ENCODE data around the gene HOXC12. TPM values are rescaled to one million over a fixed set of nuclear protein-coding genes. Genes with fewer than 3 reads are reported as not detected.

HOXC12 gene
- total and polyA plus RNA-seq, 2 of the 8 experiments (the other 6 are each of a cell fraction or from before 2014, with no cell fraction given), result not detected

- no peak overlapping the region for H4K91ac ChIP-seq (replicated peaks; ENCODE audit: insufficient read length, low read length)
- peaks cover 22 to 23% of the 10 kb centered on the region in 2 experiments for H4K20me1 ChIP-seq (replicated peaks in 1 of 2; ENCODE audit: control insufficient read depth in 1 of 2, insufficient read depth in 2 of 2, low read length in 2 of 2)
- TF ChIP-seq CBX8 (IDR thresholded peaks at IDR 0.05; ENCODE audit: borderline replicate concordance, low read depth, low read length) (peak; percentile 76; the same call in 1 of the 2 replicates), RNF2 (IDR thresholded peaks at IDR 0.05; ENCODE audit: borderline replicate concordance, low read depth, low read length, missing control alignments, poor library complexity, severe bottlenecking) (peak; percentile 74), SUZ12 (IDR thresholded peaks at IDR 0.05; ENCODE audit: low read length) (no peak), CTBP2 (IDR thresholded peaks at IDR 0.05; ENCODE audit: borderline replicate concordance, insufficient read depth, insufficient read length, low read length) (no peak), SIRT6 (IDR thresholded peaks at IDR 0.05; ENCODE audit: low read length) (no peak), GTF2F1 (IDR thresholded peaks at IDR 0.05; ENCODE audit: borderline replicate concordance, low read depth, low read length) (no peak), KDM1A (IDR thresholded peaks at IDR 0.05; ENCODE audit: borderline replicate concordance, low read length) (no peak), RXRA (IDR thresholded peaks at IDR 0.05; ENCODE audit: insufficient read depth, low read depth, low read length) (no peak)
- no peak overlapping the region for H3K18ac ChIP-seq (ENCODE audit: extremely low read depth, low read length)
- H2BK5ac ChIP-seq (ENCODE audit: low read depth, low read length), result no peak overlapping the region
- H2AFZ ChIP-seq (ENCODE audit: low read length), result no peak overlapping the region
- H3K9me3 ChIP-seq (ENCODE audit: insufficient read depth in 2 of 2, low read depth in 1 of 2, low read length in 1 of 2), result peaks cover 0 to 4% of the 10 kb centered on the region in 2 experiments; a peak in 1 of 4 replicates
- no peak overlapping the region for H3K14ac ChIP-seq (ENCODE audit: insufficient read length)
- no peaks in the 10 kb centered on the region for H3K79me2 ChIP-seq (ENCODE audit: control insufficient read depth in 1 of 2, insufficient read depth in 2 of 2, low read length in 2 of 2)
- POLR2A ChIA-PET (ENCODE audit: partially characterized antibody), result interaction anchor here (1.2 kb wide), 1 partner anchor 10 kb away, joined by 3 read pairs; no protein-coding TSS in a partner anchor
- H3K23me2 ChIP-seq (ENCODE audit: low read depth, low read length), result peaks cover 4% of the 10 kb centered on the region; the same call in 1 of the 2 replicates
- no peak overlapping the region for H3K4ac ChIP-seq (replicated peaks; ENCODE audit: insufficient read length, low read depth, low read length)
- DNase-seq (ENCODE audit: low read depth in 1 of 2, low spot score in 2 of 2) (no peak), FAIRE-seq (no peak)
- H3K27ac ChIP-seq (ENCODE audit: low read depth, low read length), result no peak overlapping the region
- H3K79me1 ChIP-seq (ENCODE audit: low read depth, low read length), result no peaks in the 10 kb centered on the region
- no peak overlapping the region for H3K23ac ChIP-seq (ENCODE audit: insufficient read length)
- H2BK20ac ChIP-seq (ENCODE audit: low read length), result no peak overlapping the region
- no peak overlapping the region for H3K4me3 ChIP-seq (ENCODE audit: extremely low read depth in 1 of 4, insufficient read depth in 2 of 4, low read depth in 3 of 4, low read length in 4 of 4)
- H3K4me2 ChIP-seq (ENCODE audit: insufficient read depth in 1 of 2, low read depth in 2 of 2, low read length in 2 of 2), result no peak overlapping the region; a peak in 1 of 4 replicates
- 28% methylated on average over 12 of the region's 13 CpGs; no CpG with 5 or more reads in 1 of the 2 experiments for WGBS, 2 experiments (ENCODE audit: extremely low coverage in 1 of 2, insufficient coverage in 1 of 2, insufficient read length in 1 of 2, insufficient replicate concordance in 2 of 2, low coverage in 1 of 2, low lambda C conversion rate in 2 of 2, missing lambda C conversion rate in 1 of 2)
- no peak overlapping the region for H2AK5ac ChIP-seq (ENCODE audit: low read depth, low read length)
- H3K4me1 ChIP-seq (replicated peaks in 1 of 4; ENCODE audit: control insufficient read depth in 3 of 4, insufficient read depth in 4 of 4, low read length in 3 of 4), result peaks cover 0 to 17% (median 8%) of the 10 kb centered on the region in 4 experiments; a peak in 5 of 7 replicates
- no peak overlapping the region for H2BK15ac ChIP-seq (ENCODE audit: low read length)
- CTCF ChIA-PET (ENCODE audit: partially characterized antibody), result interaction anchor here (0.6 to 11.3 kb wide), 8 partner anchors 10 to 209 kb away, joined by 3 to 154 read pairs (median 5); partner anchors contain the start of genes HOXC10, HOXC5 and HOXC8
- H3K27me3 ChIP-seq (replicated peaks in 1 of 4; ENCODE audit: control insufficient read depth in 3 of 4, extremely low read depth in 1 of 4, insufficient read depth in 3 of 4, low read length in 3 of 4), result peaks cover 98 to 100% (median 100%) of the 10 kb centered on the region in 4 experiments
- H4K5ac ChIP-seq (ENCODE audit: insufficient read length, low read depth, low read length), result no peak overlapping the region
- peaks cover 0 to 19% (median 0%) of the 10 kb centered on the region in 4 experiments; a peak in 1 of 8 replicates for H3K36me3 ChIP-seq (ENCODE audit: control insufficient read depth in 2 of 4, insufficient read depth in 4 of 4, low read length in 3 of 4)
- no peak overlapping the region for H3K9ac ChIP-seq (replicated peaks in 1 of 4; ENCODE audit: extremely low read depth in 1 of 4, low read depth in 3 of 4, low read length in 3 of 4)
- H2BK12ac ChIP-seq (ENCODE audit: low read depth, low read length), result no peak overlapping the region
- H2BK120ac ChIP-seq (replicated peaks; ENCODE audit: low read depth, low read length), result no peak overlapping the region
- H4K8ac ChIP-seq (ENCODE audit: extremely low read depth, insufficient read depth, low read length), result no peak overlapping the region
- no peak overlapping the region for H3K56ac ChIP-seq (replicated peaks; ENCODE audit: insufficient read length, low read depth, low read length)
These were observed 44.2 kb downstream of the HOXC12 start for GRCh38 chr12:53998900-53999236.

Data from H1 (cell line).